ENCODE results near the gene G6PC3.
A peak's percentile ranks its signal among the peaks of the same experiment; 100 is the strongest.

Gene G6PC3

GRCh38 chr17:44084131-44084538, 13.6 kb downstream of the G6PC3 start:
- DNase-seq (ENCODE audit: low read depth), result no peak
- H3K4me3 ChIP-seq (ENCODE audit: low read length), result no peak overlapping the region
- peak; percentile 39 for TF ChIP-seq CTCF (conservative IDR thresholded peaks at IDR 0.05; ENCODE audit: low read length)

DNA sequence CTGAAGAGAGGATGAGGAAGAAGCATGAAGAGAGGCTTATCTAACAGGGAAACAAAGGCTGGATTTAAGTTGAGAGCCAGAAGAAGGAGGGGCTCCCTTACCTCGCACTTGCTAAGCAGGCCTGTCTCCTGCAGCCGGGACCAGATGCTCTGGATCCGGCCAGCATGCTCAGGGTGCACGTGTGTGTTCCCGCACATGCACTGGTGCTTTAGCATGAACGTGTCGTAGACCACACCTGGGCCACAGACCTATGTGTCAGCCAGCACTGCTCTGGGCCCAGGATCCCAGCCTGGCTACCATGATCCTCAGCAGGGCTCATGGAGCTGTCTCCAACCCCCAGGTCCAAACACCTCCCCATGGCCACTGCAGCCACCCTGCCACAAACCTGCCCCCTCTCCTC, 14.4 kb downstream of the G6PC3 start:
- no peak for DNase-seq (ENCODE audit: low read depth)
- H3K4me3 ChIP-seq (ENCODE audit: low read length), result no peak overlapping the region
- TF ChIP-seq CTCF (conservative IDR thresholded peaks at IDR 0.05; ENCODE audit: low read length), result no peak

GRCh38 chr17:44085908-44086307, 15.4 kb downstream of the G6PC3 start:
- no peak overlapping the region for H3K4me3 ChIP-seq (ENCODE audit: low read length)
- TF ChIP-seq CTCF (conservative IDR thresholded peaks at IDR 0.05; ENCODE audit: low read length), result no peak
- no peak for DNase-seq (ENCODE audit: low read depth)

DNA sequence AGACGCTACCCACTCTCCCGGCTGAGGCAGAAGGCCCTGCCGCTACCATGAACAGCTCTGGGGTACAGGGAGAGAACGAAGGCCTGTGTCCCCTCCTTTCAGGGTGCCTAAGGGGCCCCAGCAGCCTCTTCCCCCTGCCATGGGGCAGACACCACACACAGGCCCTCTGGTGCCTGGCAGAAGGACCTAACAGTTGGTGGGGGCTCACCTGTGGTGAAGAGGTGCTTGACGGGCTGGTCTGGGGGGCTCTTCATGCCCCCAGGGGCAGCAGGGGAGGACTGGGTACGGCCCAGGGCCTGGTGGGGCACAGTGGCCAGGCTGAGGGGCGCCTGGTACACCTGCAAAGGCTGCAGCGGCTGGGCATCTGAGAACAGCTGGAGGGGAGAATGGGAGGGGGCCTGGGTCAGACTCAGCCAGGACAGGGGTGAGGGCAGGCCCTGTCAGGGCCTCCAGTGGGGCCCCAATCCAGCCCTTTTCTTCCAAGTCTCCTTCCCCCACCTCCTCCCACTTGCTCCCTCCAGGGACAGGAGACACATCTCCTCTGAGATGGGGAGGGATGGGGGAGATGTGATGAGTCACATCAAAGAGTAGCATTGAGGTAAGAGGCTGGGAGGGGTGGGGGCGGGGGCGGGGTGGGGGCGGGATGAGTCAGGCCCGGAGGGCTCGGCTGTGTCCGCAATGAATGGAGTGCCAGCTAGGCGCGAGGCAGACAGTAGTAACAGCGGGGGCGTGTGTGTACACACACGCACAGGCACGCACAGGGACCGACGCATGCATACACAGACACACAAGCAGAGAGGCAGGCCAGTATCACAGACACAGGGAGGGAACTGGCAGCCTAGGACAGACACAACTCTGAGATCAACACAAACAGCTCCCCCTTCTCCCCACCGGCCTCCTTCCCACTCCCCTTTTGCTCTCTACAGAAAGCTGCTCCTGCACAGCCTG, 16.1 kb downstream of the G6PC3 start:
- TF ChIP-seq CTCF (conservative IDR thresholded peaks at IDR 0.05; ENCODE audit: low read length), result no peak
- H3K4me3 ChIP-seq (ENCODE audit: low read length), result no peak overlapping the region
- peak; percentile 88 for DNase-seq (ENCODE audit: low read depth)

DNA sequence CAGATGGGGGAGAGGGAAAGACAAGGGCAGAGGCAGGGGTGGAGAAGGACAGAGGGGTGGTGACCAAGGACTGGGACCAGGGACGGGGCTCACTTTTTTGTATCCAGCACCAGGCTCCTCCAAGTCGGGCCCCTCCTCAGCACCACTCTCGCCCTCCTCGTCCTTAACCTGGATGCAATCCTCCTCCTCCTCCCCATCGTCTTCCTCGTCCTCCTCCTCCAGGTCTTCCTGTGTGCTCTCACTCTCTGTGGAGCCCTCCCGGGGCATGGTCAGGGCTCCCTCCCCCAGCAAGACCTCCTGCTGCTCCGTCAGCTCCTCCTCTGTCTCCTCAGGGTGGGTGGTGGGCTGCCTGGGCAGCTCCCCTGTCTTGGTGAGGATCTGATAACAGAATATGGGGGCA, 16.8 kb downstream of the G6PC3 start:
- no peak for TF ChIP-seq CTCF (conservative IDR thresholded peaks at IDR 0.05; ENCODE audit: low read length)
- H3K4me3 ChIP-seq (ENCODE audit: low read length), result no peak overlapping the region
- no peak for DNase-seq (ENCODE audit: low read depth)

DNA sequence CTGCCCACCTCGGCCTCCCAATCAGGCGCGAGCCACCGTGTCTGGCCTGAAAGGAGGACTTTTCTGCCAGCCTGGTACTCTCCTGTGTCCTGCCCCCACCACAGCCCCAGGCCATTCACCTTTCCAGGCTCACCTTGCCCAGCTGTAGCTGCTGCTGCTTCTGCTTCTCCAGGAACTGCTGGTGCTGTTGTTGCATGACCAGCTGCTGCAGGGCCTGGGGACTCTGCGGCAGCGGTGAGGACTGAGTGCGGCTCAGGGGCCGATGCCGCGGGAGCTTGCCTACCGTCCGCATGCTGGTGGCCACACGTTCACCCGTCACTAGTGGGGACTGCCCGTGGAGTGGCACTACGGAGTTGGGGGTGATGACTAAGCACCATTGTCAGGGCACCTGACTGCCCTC, 17.7 kb downstream of the G6PC3 start:
- TF ChIP-seq CTCF (conservative IDR thresholded peaks at IDR 0.05; ENCODE audit: low read length), result no peak
- DNase-seq (ENCODE audit: low read depth), result no peak
- H3K4me3 ChIP-seq (ENCODE audit: low read length), result no peak overlapping the region
